Astrocyte (in vitro differentiated cells and primary cell): ENCODE data around the gene SLC2A13.

Experiments used
- CTCF ChIP-seq: IDR thresholded peaks from 2 replicates; pipeline ENCODE4 v1.5.1; 2011; ENCODE audit warnings: low read depth, mild to moderate bottlenecking, inconsistent platforms, low read length, moderate library complexity; ENCODE audit not compliant: insufficient read depth
- EZH2 ChIP-seq: IDR thresholded peaks from 2 replicates; pipeline ENCODE4 v1.6.1; 2012; ENCODE audit warnings: mild to moderate bottlenecking, low read length, inconsistent platforms; ENCODE audit not compliant: insufficient read depth

DNA sequence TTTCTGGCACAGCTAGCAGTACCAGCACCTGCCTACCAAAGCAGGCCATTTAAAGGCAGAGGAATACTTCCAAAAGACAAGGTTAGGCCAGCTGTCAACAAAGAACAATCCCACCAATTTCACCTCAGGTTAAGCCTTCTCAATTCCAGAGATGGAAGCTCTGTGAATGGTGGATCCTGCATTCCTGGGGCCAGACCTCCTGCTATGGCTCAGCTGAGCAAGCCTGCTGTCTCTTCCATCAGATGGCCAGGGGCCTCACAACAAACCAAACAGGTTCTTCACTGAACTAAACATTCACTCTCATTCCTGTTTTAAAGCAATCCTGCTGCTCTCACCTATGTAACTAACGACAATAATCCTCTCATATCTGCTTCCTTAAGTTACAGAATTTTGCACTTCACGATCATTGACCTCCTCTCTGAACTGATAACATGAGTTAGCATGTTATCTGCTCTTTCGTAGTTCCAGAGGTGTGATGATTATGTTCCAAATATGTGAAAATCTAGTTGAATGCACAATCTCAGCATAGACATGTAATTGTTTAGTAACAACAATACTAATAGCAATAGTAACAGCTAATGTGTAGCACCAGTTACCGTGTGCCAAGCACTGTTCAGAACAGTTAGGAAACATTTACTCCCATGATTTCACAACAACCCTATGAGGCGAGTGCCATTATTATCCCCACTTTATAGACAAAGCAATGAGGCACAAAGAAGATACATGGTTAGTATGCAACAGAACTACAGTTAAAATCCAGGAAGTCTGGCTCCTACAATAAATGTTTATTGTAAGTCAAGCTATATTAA is 73.2 kb downstream of the SLC2A13 start:
- TF ChIP-seq CTCF (no peak), EZH2 (no peak)
